SK-N-SH (cell line): ENCODE results near the gene ATP5F1E. TPM values are rescaled to one million over a fixed set of nuclear protein-coding genes. Genes with fewer than 3 reads are reported as not detected.

Experiments
- CTCF ChIA-PET: fragments of 300-600, 350-600 bp; formaldehyde crosslinking; extraction: SDS; loops from one replicate; lab custom pipeline; 2021; lab: Yijun Ruan, JAX
- POLR2A ChIA-PET: fragments of 350-600 bp; sonication (Branson Sonifier 250); formaldehyde crosslinking; extraction: SDS; loops from one replicate; lab custom pipeline; 2020; ENCODE audit warnings: antibody characterized with exemption, inconsistent platforms; lab: Yijun Ruan, JAX
- DNase-seq: peaks from one replicate; pipeline ENCODE4 v3.0.0; 2012
- H2AFZ ChIP-seq: fragments of 200-600 bp; sonication (generic); 2 replicates; pipeline ENCODE4 v1.8.1; 2016; ENCODE audit warnings: antibody characterized with exemption, mild to moderate bottlenecking, low read depth
- H3F3A ChIP-seq: fragments of 200-600 bp; sonication (generic); replicated peaks from 2 replicates; pipeline ENCODE3; 2016; ENCODE audit warnings: antibody characterized with exemption, mild to moderate bottlenecking; ENCODE audit not compliant: insufficient read depth
- H3K27ac ChIP-seq, 2 experiments: fragments of 200-500 bp in 1 of 2; fragments of 200-600 bp in 1 of 2; sonication (Bioruptor generic) in 1 of 2; sonication (generic), shearing (Covaris generic) in 1 of 2; 2 replicates each; pipeline versions ENCODE4 v1.5.1 to v1.6.1; 2014 to 2016; ENCODE audit warnings: low read depth in 2 of 2, inconsistent platforms in 1 of 2, low read length in 1 of 2, mild to moderate bottlenecking in 1 of 2, mixed read lengths in 1 of 2
- H3K27me3 ChIP-seq: fragments of 200-600 bp; sonication (generic), shearing (Covaris generic); 2 replicates; pipeline ENCODE4 v1.6.1; 2016; ENCODE audit warnings: mixed run types; ENCODE audit not compliant: insufficient read depth
- H3K36me3 ChIP-seq, 2 experiments: fragments of 200-500 bp in 1 of 2; fragments of 200-600 bp in 1 of 2; sonication (Bioruptor generic) in 1 of 2; sonication (generic) in 1 of 2; replicated peaks in 1 of 2; 2 replicates each; pipeline versions ENCODE3 to v1.5.1; 2014 to 2016; ENCODE audit warnings: low read length in 1 of 2, mild to moderate bottlenecking in 1 of 2; ENCODE audit not compliant: insufficient read depth in 2 of 2, control insufficient read depth in 1 of 2
- H3K4me1 ChIP-seq, 2 experiments: fragments of 200-500 bp in 1 of 2; fragments of 200-600 bp in 1 of 2; sonication (Bioruptor generic) in 1 of 2; sonication (generic), shearing (Covaris generic) in 1 of 2; 2 replicates each; pipeline versions ENCODE4 v1.5.1 to v1.6.1; 2014 to 2016; ENCODE audit warnings: low read depth in 1 of 2, low read length in 1 of 2, mixed run types in 1 of 2; ENCODE audit not compliant: insufficient read depth in 2 of 2, control insufficient read depth in 1 of 2
- H3K4me2 ChIP-seq: fragments of 200-600 bp; sonication (generic), shearing (Covaris generic); 2 replicates; pipeline ENCODE4 v1.6.1; 2017; ENCODE audit warnings: mixed run types
- H3K4me3 ChIP-seq, 2 experiments: fragments of 200-500 bp in 1 of 2; fragments of 200-600 bp in 1 of 2; sonication (Bioruptor generic) in 1 of 2; sonication (generic), shearing (Covaris generic) in 1 of 2; 2 replicates each; pipeline versions ENCODE4 v1.5.1 to v1.8.1; 2014 to 2016; ENCODE audit warnings: low read depth in 2 of 2, inconsistent platforms in 1 of 2, low read length in 1 of 2, mild to moderate bottlenecking in 1 of 2, mixed read lengths in 1 of 2, moderate library complexity in 1 of 2
- H3K79me2 ChIP-seq: fragments of 200-600 bp; sonication (generic); 2 replicates; pipeline ENCODE4 v1.8.1; 2017; ENCODE audit warnings: mild to moderate bottlenecking; ENCODE audit not compliant: insufficient read depth
- H3K9ac ChIP-seq: fragments of 200-600 bp; sonication (generic); 2 replicates; pipeline ENCODE4 v1.6.1; 2017; ENCODE audit warnings: mixed run types
- H3K9me2 ChIP-seq: fragments of 200-600 bp; sonication (generic); 2 replicates; pipeline ENCODE4 v1.6.1; 2017; ENCODE audit warnings: mixed run types
- H3K9me3 ChIP-seq: fragments of 200-600 bp; sonication (generic); 2 replicates; pipeline ENCODE4 v1.6.1; 2017; ENCODE audit warnings: mixed run types, mild to moderate bottlenecking, moderate library complexity
- H4K20me1 ChIP-seq: fragments of 200-600 bp; sonication (generic); 2 replicates; pipeline ENCODE4 v1.6.1; 2017; ENCODE audit warnings: mild to moderate bottlenecking, mixed run types; ENCODE audit not compliant: insufficient read depth
- CHD2 ChIP-seq: fragments of 150-350 bp; IDR thresholded peaks from 2 replicates; pipeline ENCODE4 v1.6.1; 2018; ENCODE audit warnings: low read length; ENCODE audit not compliant: partially characterized antibody
- ELF1 ChIP-seq: IDR thresholded peaks from 2 replicates; pipeline ENCODE4 v1.4.0; 2012
- FOXJ3 ChIP-seq: sonication (generic); formaldehyde crosslinking; IDR thresholded peaks from 2 replicates; pipeline ENCODE4 v1.5.1; 2020; ENCODE audit warnings: mild to moderate bottlenecking, missing genetic modification reagents
- FOXM1 ChIP-seq: IDR thresholded peaks from 2 replicates; pipeline ENCODE4 v1.4.0; 2012; ENCODE audit warnings: low read depth, mild to moderate bottlenecking
- GABPA ChIP-seq: IDR thresholded peaks from 2 replicates; pipeline ENCODE4 v1.4.0; 2012; ENCODE audit warnings: low read depth, mild to moderate bottlenecking
- JUND ChIP-seq: IDR thresholded peaks from 2 replicates; pipeline ENCODE4 v1.4.0; 2012
- POLR2AphosphoS5 ChIP-seq: IDR thresholded peaks from 2 replicates; pipeline ENCODE4 v1.6.1; 2012; ENCODE audit warnings: low read depth, low read length
- RCOR1 ChIP-seq: fragments of 150-350 bp; IDR thresholded peaks from 2 replicates; pipeline ENCODE4 v1.6.1; 2017; ENCODE audit warnings: antibody characterized with exemption, low read length
- SMC3 ChIP-seq: IDR thresholded peaks from 2 replicates; pipeline ENCODE4 v1.6.1; 2012; ENCODE audit warnings: low read depth, low read length, improper control_type of control experiment
- TAF1 ChIP-seq: IDR thresholded peaks from 2 replicates; pipeline ENCODE4 v1.6.1; 2012; ENCODE audit warnings: low read depth, mild to moderate bottlenecking, low read length, moderate library complexity, borderline replicate concordance
- TEAD4 ChIP-seq: IDR thresholded peaks from 2 replicates; pipeline ENCODE4 v1.4.0; 2012; ENCODE audit warnings: mild to moderate bottlenecking, borderline replicate concordance; ENCODE audit not compliant: insufficient read depth
- YY1 ChIP-seq: IDR thresholded peaks from 2 replicates; pipeline ENCODE4 v1.4.0; 2012; ENCODE audit warnings: low read depth, mild to moderate bottlenecking
- WGBS: methylation state at CpG from one replicate; pipeline ENCODE4 v1.1.6; 2017; ENCODE audit warnings: low lambda C conversion rate; 5-methylcytosine and 5-hydroxymethylcytosine counted together
- polyA plus RNA-seq, 3 experiments: library from polyadenylated mRNA; depleted of rRNA; stranded (reverse); fragments of >200 nt; gene quantifications; 2 replicates each; pipeline ENCODE4 v1.2.3, GENCODE V29; 2012
- TF ChIP-seq, protein P1 (sequence below): fragments of 150-350 bp; IDR thresholded peaks from 2 replicates; pipeline ENCODE4 v1.6.1; 2016; ENCODE audit warnings: mild to moderate bottlenecking, low read depth, low read length
- TF ChIP-seq, protein P2 (sequence below): IDR thresholded peaks from 2 replicates; pipeline ENCODE4; 2012
- TF ChIP-seq, protein P3 (sequence below): IDR thresholded peaks from 2 replicates; pipeline ENCODE4 v1.4.0; 2012; ENCODE audit warnings: low read depth
- TF ChIP-seq, protein P4 (sequence below): fragments of 200-600 bp; sonication (generic); IDR thresholded peaks from 2 replicates; pipeline ENCODE4 v1.6.1; 2017; ENCODE audit warnings: antibody characterized with exemption, mild to moderate bottlenecking, moderate library complexity
- TF ChIP-seq, protein P5 (sequence below): IDR thresholded peaks from 2 replicates; pipeline ENCODE4 v1.4.0; 2012; ENCODE audit warnings: low read depth, borderline replicate concordance
- TF ChIP-seq, protein P6 (sequence below): fragments of 150-350 bp; IDR thresholded peaks from 2 replicates; pipeline ENCODE4 v1.6.1; 2017; ENCODE audit warnings: antibody characterized with exemption, low read length, low read depth, borderline replicate concordance

The ATP5F1E gene
- polyA plus RNA-seq, 1 of the 3 experiments (the other 2 are of a cell fraction) = 60.8 TPM

DNA sequence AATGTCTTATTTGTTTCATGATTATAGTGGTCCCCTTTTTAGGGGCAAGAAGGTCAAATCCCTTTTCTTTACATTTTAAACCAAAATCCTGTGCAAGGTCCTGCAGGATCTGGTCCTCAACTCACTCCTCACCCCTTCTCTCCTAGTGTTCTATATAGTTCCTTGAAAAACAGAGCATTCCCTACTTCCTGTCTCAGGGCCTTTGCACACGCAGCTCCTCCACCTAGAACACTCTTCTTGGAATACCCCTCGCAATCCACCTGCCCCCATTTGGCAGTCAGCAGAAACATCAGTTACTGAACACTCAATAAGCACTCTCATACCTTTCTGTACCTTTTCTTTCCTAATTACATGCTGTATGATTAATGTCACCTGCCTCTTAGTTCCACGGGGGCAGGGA lies 3.2 kb upstream of the ATP5F1E start:
- CTCF ChIA-PET = no interaction called here
- H3K4me2 ChIP-seq = no peak overlapping the region
- H3K79me2 ChIP-seq = peaks cover 60% of the 10 kb centered on the region
- peaks cover 4% of the 10 kb centered on the region; the same call in 1 of the 2 replicates for H4K20me1 ChIP-seq
- H3K4me3 ChIP-seq = no peak overlapping the region
- peaks cover 44 to 68% of the 10 kb centered on the region in 2 experiments for H3K36me3 ChIP-seq
- H3K4me1 ChIP-seq = peaks cover 14 to 28% of the 10 kb centered on the region in 2 experiments; a peak in 3 of 4 replicates
- H3K9ac ChIP-seq = no peak overlapping the region
- 95% methylated on average over 3 of the region's 3 CpGs for WGBS
- no peak overlapping the region for H3K27ac ChIP-seq
- H3K9me2 ChIP-seq = no peaks in the 10 kb centered on the region
- H3K9me3 ChIP-seq = no peaks in the 10 kb centered on the region
- H2AFZ ChIP-seq = no peak overlapping the region
- H3F3A ChIP-seq = peaks cover 26% of the 10 kb centered on the region
- TF ChIP-seq ELF1 (no peak), CHD2 (no peak)
- TF ChIP-seq, protein P1, sequence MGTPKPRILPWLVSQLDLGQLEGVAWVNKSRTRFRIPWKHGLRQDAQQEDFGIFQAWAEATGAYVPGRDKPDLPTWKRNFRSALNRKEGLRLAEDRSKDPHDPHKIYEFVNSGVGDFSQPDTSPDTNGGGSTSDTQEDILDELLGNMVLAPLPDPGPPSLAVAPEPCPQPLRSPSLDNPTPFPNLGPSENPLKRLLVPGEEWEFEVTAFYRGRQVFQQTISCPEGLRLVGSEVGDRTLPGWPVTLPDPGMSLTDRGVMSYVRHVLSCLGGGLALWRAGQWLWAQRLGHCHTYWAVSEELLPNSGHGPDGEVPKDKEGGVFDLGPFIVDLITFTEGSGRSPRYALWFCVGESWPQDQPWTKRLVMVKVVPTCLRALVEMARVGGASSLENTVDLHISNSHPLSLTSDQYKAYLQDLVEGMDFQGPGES = no peak
- DNase-seq = no peak
- POLR2A ChIA-PET = no interaction called here
- no peaks in the 10 kb centered on the region for H3K27me3 ChIP-seq

DNA sequence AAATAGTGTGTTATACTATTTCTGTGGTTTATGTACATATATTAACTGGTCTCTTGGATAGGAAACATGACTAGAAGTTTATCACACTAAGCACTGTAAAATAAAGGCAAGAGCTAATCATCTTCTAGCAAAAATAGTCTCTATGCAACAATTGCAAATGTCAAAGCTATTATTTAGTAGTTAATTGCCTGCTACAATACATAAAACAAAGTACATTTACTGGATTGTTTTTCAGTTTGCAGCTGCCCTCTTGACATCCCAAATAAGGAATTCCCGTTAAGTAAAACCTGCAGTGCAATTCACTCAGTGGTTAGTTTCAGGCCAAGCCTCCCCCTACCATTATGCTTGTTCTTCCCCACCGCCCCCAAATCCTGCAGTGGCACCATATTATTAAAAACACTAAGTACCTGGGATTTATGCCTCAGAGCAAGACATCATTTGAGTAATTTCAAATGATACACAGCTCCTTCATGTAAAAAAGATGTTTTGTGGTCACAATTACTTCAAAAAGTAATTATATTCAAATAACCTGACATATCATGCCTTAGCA lies 1.6 kb upstream of the ATP5F1E start:
- Histone ChIP-seq H3K27me3 (no peaks in the 10 kb centered on the region), H3K36me3 (peaks cover 56 to 73% of the 10 kb centered on the region in 2 experiments), H3K4me3 (no peak overlapping the region), H3K79me2 (peaks cover 60% of the 10 kb centered on the region), H3K27ac (peak overlapping the region; percentile 82 to 83; a peak in 3 of 4 replicates), H3K4me2 (no peak overlapping the region), H3K9ac (peak overlapping the region; percentile 72; the same call in 1 of the 2 replicates), H4K20me1 (peaks cover 7% of the 10 kb centered on the region), H3K9me3 (no peaks in the 10 kb centered on the region), H3F3A (peaks cover 22% of the 10 kb centered on the region), H2AFZ (no peak overlapping the region), H3K4me1 (peaks cover 20 to 34% of the 10 kb centered on the region in 2 experiments; a peak in 3 of 4 replicates), H3K9me2 (no peaks in the 10 kb centered on the region)
- TF ChIP-seq CHD2 (no peak), SMC3 (no peak), GABPA (no peak), RCOR1 (no peak), FOXJ3 (CRISPR knock-in tag) (no peak), JUND (no peak), TEAD4 (no peak), TAF1 (no peak), YY1 (no peak), POLR2AphosphoS5 (no peak), ELF1 (no peak), FOXM1 (no peak)
- TF ChIP-seq, protein P2, sequence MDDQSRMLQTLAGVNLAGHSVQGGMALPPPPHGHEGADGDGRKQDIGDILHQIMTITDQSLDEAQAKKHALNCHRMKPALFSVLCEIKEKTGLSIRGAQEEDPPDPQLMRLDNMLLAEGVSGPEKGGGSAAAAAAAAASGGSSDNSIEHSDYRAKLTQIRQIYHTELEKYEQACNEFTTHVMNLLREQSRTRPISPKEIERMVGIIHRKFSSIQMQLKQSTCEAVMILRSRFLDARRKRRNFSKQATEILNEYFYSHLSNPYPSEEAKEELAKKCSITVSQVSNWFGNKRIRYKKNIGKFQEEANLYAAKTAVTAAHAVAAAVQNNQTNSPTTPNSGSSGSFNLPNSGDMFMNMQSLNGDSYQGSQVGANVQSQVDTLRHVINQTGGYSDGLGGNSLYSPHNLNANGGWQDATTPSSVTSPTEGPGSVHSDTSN = no peak
- TF ChIP-seq, protein P3, sequence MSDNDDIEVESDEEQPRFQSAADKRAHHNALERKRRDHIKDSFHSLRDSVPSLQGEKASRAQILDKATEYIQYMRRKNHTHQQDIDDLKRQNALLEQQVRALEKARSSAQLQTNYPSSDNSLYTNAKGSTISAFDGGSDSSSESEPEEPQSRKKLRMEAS = no peak
- TF ChIP-seq, protein P4, sequence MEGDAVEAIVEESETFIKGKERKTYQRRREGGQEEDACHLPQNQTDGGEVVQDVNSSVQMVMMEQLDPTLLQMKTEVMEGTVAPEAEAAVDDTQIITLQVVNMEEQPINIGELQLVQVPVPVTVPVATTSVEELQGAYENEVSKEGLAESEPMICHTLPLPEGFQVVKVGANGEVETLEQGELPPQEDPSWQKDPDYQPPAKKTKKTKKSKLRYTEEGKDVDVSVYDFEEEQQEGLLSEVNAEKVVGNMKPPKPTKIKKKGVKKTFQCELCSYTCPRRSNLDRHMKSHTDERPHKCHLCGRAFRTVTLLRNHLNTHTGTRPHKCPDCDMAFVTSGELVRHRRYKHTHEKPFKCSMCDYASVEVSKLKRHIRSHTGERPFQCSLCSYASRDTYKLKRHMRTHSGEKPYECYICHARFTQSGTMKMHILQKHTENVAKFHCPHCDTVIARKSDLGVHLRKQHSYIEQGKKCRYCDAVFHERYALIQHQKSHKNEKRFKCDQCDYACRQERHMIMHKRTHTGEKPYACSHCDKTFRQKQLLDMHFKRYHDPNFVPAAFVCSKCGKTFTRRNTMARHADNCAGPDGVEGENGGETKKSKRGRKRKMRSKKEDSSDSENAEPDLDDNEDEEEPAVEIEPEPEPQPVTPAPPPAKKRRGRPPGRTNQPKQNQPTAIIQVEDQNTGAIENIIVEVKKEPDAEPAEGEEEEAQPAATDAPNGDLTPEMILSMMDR = no peak
- TF ChIP-seq, protein P5, sequence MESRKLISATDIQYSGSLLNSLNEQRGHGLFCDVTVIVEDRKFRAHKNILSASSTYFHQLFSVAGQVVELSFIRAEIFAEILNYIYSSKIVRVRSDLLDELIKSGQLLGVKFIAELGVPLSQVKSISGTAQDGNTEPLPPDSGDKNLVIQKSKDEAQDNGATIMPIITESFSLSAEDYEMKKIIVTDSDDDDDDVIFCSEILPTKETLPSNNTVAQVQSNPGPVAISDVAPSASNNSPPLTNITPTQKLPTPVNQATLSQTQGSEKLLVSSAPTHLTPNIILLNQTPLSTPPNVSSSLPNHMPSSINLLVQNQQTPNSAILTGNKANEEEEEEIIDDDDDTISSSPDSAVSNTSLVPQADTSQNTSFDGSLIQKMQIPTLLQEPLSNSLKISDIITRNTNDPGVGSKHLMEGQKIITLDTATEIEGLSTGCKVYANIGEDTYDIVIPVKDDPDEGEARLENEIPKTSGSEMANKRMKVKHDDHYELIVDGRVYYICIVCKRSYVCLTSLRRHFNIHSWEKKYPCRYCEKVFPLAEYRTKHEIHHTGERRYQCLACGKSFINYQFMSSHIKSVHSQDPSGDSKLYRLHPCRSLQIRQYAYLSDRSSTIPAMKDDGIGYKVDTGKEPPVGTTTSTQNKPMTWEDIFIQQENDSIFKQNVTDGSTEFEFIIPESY = no peak
- TF ChIP-seq, protein P6, sequence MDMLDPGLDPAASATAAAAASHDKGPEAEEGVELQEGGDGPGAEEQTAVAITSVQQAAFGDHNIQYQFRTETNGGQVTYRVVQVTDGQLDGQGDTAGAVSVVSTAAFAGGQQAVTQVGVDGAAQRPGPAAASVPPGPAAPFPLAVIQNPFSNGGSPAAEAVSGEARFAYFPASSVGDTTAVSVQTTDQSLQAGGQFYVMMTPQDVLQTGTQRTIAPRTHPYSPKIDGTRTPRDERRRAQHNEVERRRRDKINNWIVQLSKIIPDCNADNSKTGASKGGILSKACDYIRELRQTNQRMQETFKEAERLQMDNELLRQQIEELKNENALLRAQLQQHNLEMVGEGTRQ = no peak
- TF ChIP-seq, protein P1 = no peak
- DNase-seq = no peak
- CTCF ChIA-PET = interaction anchor here (0.7 to 3.8 kb wide), 7 partner anchors 21 to 462 kb away, joined by 3 to 17 read pairs (median 4); no protein-coding TSS in a partner anchor
- 74% methylated on average over 2 of the region's 2 CpGs for WGBS
- POLR2A ChIA-PET = no interaction called here
